Fibroblast of skin of back (primary cell): ENCODE data around the gene KCTD2.

Experiments
- DNase-seq: peaks from one replicate; pipeline ENCODE4 v3.0.0-alpha.2; 2013

Gene KCTD2

DNA sequence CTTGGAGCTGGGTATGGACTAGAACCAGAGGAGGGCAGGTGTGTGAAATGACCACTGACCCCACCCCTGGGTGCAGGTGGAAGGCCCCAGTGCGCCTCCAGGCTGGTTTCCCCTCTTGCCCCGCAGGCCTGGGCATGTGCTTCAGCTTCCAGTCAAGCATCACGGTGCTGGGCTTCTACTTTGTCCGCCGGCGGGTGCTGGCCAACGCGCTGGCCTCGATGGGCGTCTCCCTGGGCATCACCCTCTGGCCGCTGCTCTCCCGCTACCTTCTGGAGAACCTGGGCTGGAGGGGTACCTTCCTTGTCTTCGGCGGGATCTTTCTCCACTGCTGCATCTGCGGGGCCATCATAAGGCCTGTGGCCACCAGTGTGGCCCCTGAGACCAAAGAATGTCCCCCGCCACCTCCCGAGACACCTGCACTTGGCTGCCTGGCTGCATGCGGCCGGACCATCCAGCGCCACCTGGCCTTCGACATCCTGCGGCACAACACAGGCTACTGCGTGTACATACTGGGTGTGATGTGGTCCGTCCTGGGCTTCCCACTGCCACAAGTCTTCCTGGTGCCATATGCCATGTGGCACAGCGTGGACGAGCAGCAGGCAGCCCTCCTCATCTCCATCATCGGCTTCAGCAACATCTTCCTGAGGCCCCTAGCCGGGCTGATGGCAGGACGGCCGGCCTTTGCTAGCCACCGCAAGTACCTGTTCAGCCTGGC lies 53.0 kb downstream of the KCTD2 start:
- DNase-seq = no peak

DNA sequence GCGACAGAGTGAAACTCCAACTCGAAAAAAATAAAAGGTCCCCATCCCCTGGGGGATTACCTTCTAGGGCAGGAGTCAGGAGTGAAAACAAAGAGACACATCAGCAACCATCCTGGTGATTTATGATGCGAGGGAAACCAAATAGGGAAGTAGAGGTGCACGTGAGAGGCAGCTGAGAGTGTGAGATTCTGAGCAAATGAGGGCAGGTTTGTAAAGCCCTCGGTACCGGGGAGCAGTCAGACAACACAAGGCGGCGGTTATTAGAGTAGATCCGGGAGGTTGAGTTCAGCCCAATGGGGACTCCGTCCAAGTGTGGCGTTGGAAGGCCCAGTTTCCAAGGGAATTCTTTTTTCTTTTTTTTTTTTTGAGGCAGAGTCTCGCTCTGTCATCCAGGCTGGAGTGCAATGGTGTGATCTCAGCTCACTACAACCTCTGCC lies 55.4 kb downstream of the KCTD2 start:
- DNase-seq = no peak

- DNase-seq = no peak
These were observed 56.9 kb downstream of the KCTD2 start for GRCh38 chr17:75103601-75104554.

DNA sequence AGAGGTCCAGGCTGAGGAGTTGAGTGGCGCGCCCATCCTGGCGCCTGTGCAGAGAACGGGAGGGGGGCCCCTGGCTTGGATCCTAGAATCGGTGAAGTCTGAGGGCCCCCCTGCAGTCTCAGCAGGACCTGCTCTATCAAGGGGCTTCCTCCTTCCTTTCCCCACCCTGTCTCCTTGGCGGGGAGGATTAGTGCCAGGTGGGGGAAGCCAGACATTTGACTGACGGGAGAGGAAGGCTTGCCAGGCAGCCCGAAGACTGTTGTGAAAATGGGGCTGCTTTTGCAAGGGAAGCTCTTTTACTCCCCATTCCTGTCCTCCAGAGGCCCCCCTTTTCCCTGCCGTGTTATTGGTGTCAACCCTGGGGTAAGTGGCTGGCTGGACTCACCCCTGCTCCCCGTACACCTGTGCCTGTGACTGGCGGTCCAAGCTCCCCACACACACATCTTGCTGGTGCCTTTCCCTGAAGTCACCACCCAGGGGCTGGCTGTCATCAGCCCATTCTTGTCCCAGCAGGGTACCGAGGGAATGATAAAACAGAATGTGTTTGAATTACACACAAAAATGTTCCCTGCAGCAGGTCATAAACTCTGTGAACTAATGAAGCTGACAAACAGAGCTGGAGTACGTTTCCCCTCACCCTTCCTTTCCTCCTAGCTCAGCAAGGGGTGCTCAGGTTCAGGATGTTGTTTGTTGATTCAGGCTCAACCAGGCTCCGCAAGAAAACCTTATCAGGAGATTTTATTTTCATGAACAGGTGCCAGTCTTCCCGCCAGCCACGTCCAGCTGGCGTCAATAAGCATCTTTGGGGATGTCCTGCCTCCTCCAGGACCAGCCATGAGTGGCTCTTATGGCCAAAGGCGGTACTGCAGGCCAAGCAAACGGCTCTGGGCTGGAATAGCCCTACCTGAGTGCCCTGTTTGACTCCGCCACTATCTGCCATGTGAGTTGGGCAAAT lies 58.4 kb downstream of the KCTD2 start:
- DNase-seq = peak; percentile 40

DNA sequence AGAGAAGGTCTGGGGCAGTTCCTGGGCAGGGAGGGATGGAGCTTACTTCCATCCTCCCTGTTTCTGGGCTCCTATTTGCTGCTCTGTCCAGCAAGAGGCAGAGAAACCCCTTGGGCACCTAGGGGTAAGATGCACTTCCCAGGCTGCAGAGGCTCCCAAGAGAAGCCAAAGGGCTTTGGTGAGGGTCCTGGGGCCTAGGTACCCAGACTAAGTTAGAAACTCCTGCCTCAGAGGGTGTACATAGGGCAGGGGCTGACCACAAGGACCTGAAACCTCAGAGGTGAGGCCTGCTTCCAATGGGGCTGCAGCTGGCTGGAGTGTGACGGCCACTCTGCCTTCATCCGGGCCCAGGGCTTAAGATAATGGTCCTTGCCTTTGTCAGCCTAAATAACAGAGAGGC lies 61.2 kb downstream of the KCTD2 start:
- DNase-seq = no peak

DNA sequence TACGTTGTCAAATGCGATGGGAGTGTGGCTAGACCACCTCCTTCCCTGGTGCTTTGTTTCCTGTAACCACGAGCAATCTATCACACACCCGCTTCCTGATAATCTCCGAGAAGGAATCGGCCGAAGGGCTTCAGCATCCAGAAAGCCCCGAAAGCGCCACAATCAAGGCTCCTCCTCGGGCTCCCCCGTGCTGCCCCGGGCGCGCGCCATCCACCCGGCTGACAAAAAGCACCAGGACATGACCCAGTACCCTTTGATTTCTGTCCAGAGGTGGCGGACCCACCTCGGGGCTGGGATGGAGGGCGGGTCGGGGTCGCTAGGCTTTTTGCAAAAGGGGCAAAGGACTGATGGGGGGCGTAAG lies 62.0 kb downstream of the KCTD2 start:
- DNase-seq = no peak

GRCh38 chr17:75109407-75110233 lies 62.6 kb downstream of the KCTD2 start, which contains the start of gene ARMC7:
Gene ARMC7, plus strand, starts transcription at chr17:75109969. Its CDS starts 320 bp downstream, at chr17:75110289.
- peak; percentile 81 for DNase-seq

DNA sequence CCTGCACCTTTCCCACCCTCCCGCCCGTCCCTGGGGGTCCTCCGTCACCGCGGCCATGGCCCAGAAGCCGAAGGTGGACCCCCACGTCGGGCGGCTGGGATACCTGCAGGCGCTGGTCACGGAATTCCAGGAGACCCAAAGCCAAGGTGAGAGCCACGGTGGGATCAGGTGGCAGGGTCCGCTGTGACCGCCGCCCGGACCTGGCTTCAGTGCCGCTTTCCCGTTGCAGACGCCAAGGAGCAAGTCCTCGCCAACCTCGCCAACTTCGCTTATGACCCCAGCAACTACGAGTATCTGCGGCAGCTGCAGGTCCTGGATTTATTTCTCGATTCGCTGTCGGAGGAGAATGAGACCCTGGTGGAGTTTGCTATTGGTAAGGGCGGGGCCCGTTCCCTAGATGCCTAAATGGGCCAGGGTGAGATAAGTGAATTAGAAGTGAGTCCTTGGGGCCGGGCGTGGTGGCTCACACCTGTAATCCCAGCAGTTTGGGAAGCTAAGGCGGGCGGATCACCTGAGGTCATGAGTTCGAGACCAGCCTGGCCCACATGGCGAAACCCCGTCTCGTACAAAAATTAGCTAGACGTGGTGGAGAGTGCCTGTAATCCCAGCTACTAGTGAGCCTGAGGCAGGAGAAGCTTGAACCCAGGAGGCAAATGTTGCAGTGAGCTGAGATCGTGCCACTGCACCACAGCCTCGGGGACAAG lies 63.4 kb downstream of the KCTD2 start:
- no peak for DNase-seq

GRCh38 chr17:75111777-75112335 lies 64.8 kb downstream of the KCTD2 start:
- no peak for DNase-seq

GRCh38 chr17:75113798-75114551 lies 67.0 kb downstream of the KCTD2 start:
- peak; percentile 83 for DNase-seq

DNA sequence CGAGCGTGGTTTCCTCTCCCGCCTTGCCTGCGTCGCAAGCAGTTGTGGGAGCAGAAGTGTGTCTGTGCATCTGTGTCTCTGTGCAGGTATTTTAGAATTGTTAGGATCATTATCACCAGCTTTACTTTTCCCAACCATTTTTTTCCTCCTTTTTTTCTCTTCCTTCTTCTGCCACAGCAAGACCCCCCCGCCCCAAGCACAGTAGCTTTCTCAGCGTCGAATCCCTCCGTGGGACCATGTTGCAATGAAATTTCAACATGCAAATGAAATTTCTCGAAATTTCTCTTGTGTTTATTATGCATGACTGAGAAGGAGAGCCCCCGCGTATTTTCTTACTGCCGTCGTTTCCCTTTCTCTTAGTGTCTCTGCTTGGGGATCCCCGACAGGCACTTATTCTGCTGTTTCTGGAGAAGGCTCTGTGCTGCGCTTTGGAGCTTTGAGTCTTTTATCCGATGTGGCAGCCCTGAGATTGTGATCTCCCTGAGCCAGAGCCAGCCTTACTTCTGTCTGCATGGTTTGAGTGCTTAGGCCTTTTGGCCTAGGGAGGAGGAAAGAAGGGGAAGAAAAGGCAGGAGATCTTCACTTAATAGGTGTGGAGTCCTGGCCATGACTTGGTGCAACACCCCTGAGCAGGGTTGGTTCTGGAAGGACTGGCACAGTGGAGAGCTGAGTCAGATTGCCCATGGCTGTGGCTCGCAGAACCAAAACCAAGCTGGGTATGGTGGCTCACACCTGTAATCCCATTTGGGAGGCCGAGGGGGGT lies 67.7 kb downstream of the KCTD2 start:
- DNase-seq = no peak
